ENCODE measurements around the gene MXI1.

Gene MXI1

GRCh38 chr10:110215286-110216170 lies 8.1 kb downstream of the MXI1 start:
- Mint-ChIP-seq H3K27me3 (peaks cover 0 to 6% of the 10 kb centered on the region in 2 donors), H3K36me3 (peaks cover 0 to 3% of the 10 kb centered on the region in 2 donors), H3K4me1 (peaks cover 19 to 21% of the 10 kb centered on the region in 2 donors), H3K27ac (no peak overlapping the region), H3K9me3 (no peaks in the 10 kb centered on the region), H3K4me3 (no peak overlapping the region)
- DNase-seq (no peak), ATAC-seq (replicated peaks) (no peak)

GRCh38 chr10:110216240-110216639 lies 8.8 kb downstream of the MXI1 start:
- no peaks in the 10 kb centered on the region for H3K36me3 Mint-ChIP-seq
- peaks cover 14 to 17% of the 10 kb centered on the region in 2 donors for H3K4me1 Mint-ChIP-seq
- H3K4me3 Mint-ChIP-seq, result no peak overlapping the region
- no peaks in the 10 kb centered on the region for H3K9me3 Mint-ChIP-seq
- no peak overlapping the region for H3K27ac Mint-ChIP-seq
- H3K27me3 Mint-ChIP-seq, result peaks cover 0 to 6% of the 10 kb centered on the region in 2 donors
- DNase-seq (no peak), ATAC-seq (replicated peaks) (no peak)

DNA sequence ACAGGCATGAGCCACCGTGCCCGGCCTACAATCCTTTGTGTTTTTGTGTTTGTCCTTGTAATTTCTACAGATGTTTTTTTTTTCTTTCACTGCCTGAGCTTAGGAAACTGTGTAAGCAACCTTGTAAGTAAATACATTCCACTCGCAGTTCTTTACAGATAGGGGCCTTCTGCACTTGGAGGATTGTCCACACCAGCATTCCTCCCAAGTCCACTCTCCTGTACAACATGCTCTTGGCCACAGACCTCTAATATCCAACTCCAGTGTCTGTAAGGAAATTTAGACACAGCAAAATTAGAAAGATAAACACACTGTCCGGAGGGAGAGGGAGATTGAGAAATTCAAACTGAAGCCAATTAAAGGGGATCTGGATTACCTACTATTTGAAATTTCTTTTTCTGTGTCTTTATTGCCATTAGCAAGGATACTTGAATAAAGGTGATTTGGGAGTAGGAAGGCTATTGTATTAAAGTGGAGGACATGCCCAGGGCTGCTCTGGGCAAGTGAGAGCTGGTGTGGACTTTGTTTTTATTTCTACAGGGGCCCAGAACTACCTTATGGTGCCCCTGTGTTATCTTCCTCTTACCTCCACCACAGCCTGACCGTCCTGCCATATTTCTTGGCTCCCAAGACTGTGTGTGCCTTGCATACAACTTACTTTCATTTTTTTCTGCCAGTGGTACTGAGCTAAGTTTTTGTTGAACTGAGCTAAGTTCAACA lies 9.7 kb downstream of the MXI1 start:
- Mint-ChIP-seq H3K9me3 (no peaks in the 10 kb centered on the region), H3K36me3 (no peaks in the 10 kb centered on the region), H3K27ac (no peak overlapping the region), H3K4me3 (no peak overlapping the region), H3K4me1 (peaks cover 13 to 14% of the 10 kb centered on the region in 2 donors), H3K27me3 (peaks cover 0 to 6% of the 10 kb centered on the region in 2 donors)
- ATAC-seq (replicated peaks), result no peak
- no peak for DNase-seq

DNA sequence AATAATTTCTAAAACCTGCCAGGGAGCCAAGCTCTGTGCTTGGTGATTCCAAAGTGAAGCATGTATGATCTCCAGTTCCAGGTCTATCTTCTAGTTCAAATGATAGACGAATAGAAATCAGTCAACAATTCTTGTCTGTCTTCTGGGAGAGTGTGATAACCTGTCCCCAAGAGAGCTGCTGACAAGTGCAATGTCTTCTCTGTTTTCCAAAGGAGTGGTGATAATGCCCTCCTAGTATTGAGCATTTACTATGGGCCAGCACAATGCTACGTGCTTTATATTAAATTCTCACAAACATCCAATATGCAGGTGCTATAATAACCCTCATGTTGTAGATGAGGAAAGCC lies 10.2 kb downstream of the MXI1 start:
- peaks cover 13 to 14% of the 10 kb centered on the region in 2 donors for H3K4me1 Mint-ChIP-seq
- ATAC-seq (replicated peaks) (no peak), DNase-seq (no peak)
- H3K9me3 Mint-ChIP-seq, result no peaks in the 10 kb centered on the region
- no peak overlapping the region for H3K4me3 Mint-ChIP-seq
- no peak overlapping the region for H3K27ac Mint-ChIP-seq
- H3K27me3 Mint-ChIP-seq, result peaks cover 0 to 6% of the 10 kb centered on the region in 2 donors
- no peaks in the 10 kb centered on the region for H3K36me3 Mint-ChIP-seq

GRCh38 chr10:110218632-110219031 lies 11.2 kb downstream of the MXI1 start:
- Mint-ChIP-seq H3K4me3 (no peak overlapping the region), H3K4me1 (peaks cover 15 to 18% of the 10 kb centered on the region in 2 donors), H3K9me3 (no peaks in the 10 kb centered on the region), H3K27me3 (no peaks in the 10 kb centered on the region), H3K27ac (no peak overlapping the region), H3K36me3 (no peaks in the 10 kb centered on the region)
- no peak for DNase-seq
- ATAC-seq (replicated peaks), result no peak

- no peaks in the 10 kb centered on the region for H3K9me3 Mint-ChIP-seq
- no peak for DNase-seq
- peaks cover 16 to 18% of the 10 kb centered on the region in 2 donors for H3K4me1 Mint-ChIP-seq
- H3K36me3 Mint-ChIP-seq, result no peaks in the 10 kb centered on the region
- ATAC-seq (replicated peaks), result no peak
- no peak overlapping the region for H3K27ac Mint-ChIP-seq
- H3K4me3 Mint-ChIP-seq, result no peak overlapping the region
- no peaks in the 10 kb centered on the region for H3K27me3 Mint-ChIP-seq
These were observed 12.5 kb downstream of the MXI1 start for GRCh38 chr10:110219884-110220283.

- no peak overlapping the region for H3K27ac Mint-ChIP-seq
- H3K27me3 Mint-ChIP-seq, result no peaks in the 10 kb centered on the region
These were observed 13.0 kb downstream of the MXI1 start for GRCh38 chr10:110220398-110220797.

DNA sequence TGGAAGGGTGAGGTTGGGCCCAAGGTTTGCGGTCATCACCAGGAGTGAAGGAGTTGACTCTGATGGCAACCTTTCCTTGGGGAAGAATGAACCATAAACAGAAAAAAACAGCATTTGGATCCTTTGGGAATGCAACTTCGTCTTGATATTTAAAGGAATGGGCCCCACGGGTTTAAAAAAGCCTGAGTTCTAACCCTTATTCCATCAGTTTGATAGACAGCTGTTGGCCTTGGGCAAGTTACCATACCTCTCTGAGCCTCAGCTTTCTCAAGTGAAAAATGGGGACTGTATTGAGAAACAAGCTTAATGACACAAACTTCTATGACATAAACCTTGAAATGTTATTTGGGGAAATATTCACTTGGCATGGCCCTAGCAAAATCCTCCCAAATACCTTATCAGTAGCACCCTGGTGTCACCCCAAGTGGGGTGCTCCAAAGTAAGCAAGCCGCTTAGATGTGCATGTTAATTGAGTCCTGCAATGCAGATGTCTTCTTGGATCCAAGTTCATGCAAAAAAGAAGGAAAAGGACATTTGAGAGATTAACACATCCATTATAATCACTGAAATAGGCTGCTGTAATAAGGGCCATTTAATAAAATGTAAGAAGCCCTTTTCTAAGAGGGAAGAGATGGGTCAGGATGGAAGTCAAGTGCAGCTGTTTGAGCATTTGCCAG lies 13.8 kb downstream of the MXI1 start:
- Mint-ChIP-seq H3K4me3 (peak overlapping the region; percentile 78 to 83), H3K27ac (no peak overlapping the region), H3K9me3 (no peaks in the 10 kb centered on the region), H3K27me3 (no peaks in the 10 kb centered on the region), H3K36me3 (no peaks in the 10 kb centered on the region), H3K4me1 (peaks cover 16 to 18% of the 10 kb centered on the region in 2 donors)
- no peak for ATAC-seq (replicated peaks)
- no peak for DNase-seq

More at GRCh38 chr10:110220398-110220797, 13.0 kb downstream of the MXI1 start:
- H3K36me3 Mint-ChIP-seq, result no peaks in the 10 kb centered on the region
- DNase-seq (no peak), ATAC-seq (replicated peaks) (no peak)
- no peak overlapping the region for H3K4me3 Mint-ChIP-seq
- no peaks in the 10 kb centered on the region for H3K9me3 Mint-ChIP-seq
- peaks cover 16 to 18% of the 10 kb centered on the region in 2 donors for H3K4me1 Mint-ChIP-seq

DNA sequence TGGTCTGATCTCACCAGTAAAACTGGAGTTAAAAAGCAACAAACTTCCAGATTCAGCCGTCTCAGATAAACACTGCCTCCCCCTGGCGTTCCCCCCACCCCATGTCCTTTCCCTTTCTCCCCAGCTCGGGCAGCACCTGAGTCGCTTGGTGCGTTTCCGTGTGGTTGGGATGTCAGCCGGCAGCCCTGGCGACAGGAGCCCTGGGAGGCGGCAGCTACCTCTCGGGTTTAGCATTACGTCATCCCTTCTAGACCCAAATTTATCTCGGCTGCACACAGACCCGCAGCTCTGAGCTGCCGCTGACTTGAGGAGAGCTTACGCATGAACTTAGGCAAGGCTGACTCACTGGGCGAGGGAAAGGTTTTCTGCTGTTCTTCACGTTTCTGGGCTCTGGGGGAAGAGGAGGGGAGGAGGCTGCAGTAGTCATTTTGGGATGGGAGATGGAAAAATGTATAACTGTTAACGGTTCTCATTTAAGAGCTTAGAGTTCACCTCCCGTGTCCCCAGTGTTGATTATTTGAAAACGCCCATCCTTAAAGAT lies 14.4 kb downstream of the MXI1 start:
- H3K27me3 Mint-ChIP-seq, result no peaks in the 10 kb centered on the region
- H3K36me3 Mint-ChIP-seq, result no peaks in the 10 kb centered on the region
- H3K4me1 Mint-ChIP-seq, result peaks cover 16 to 18% of the 10 kb centered on the region in 2 donors
- H3K9me3 Mint-ChIP-seq, result no peaks in the 10 kb centered on the region
- H3K4me3 Mint-ChIP-seq, result peak overlapping the region; percentile 78 to 83
- peak overlapping the region; percentile 85 for H3K27ac Mint-ChIP-seq
- DNase-seq, result peak; percentile 47
- peak; percentile 43 to 66 for ATAC-seq (replicated peaks)

DNA sequence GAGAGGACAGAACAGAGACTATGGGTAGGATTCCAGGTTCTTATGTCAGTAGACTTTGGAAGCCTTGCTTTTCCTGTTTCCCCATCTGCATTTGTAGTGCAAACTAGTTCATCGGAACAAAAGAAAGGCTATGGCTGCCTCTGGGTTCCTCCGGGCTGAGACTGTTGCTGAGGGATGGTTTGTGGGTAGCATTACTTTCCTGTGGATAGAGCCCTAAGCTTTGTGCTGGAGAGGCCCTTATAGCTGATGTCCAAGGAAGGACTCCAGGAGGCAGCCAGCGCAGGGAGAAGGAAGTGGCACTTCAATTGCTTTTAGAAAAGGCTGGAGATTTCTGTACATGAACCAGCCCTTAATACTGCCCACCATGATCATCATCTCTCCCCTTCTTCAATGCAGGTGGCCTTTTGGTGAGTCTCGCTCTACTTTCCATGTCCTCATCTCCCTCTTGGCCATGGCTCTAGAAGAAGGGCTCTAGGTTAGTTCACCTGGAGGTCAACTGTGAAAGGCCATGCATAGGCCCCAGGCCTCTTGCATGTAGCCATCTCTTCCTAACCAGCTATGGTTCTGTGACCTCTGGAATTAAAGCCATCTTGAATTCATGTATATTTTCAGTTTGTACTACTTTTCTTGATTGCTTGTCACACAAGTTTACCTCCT lies 15.4 kb downstream of the MXI1 start:
- Mint-ChIP-seq H3K36me3 (no peaks in the 10 kb centered on the region), H3K27ac (no peak overlapping the region), H3K4me3 (peak overlapping the region in 1 of 2 donors; percentile 83), H3K4me1 (peaks cover 19 to 23% of the 10 kb centered on the region in 2 donors), H3K9me3 (no peaks in the 10 kb centered on the region), H3K27me3 (no peaks in the 10 kb centered on the region)
- no peak for ATAC-seq (replicated peaks)
- DNase-seq, result no peak

DNA sequence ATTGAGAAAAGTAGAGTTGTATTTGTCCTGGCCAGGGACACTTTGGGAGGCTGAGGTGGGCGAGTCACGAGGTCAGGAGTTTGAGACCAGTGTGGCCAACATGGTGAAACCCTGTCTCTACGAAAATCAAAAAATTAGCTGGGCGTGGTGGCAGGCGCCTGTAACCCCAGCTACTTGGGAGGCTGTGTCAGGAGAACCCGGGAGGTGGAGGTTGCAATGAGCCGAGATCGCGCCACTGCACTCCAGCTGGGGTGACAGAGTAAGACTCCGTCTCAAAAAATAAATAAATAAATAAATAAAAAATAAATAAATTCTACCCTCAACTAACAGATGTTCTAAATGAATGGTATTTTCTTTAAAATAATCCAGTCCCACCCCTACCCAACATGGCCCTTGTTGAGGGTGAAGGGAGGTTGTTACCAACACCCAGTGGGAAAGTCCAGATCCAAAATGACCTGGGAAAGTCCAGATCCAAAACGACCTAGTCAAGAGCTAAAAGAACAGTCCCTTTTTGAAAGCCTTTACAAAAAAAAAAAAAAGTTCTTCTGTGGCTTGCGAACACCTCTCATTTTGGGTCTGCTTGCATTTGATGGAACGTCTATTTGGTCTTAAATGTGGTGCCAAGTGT lies 16.0 kb downstream of the MXI1 start:
- Mint-ChIP-seq H3K4me3 (no peak overlapping the region), H3K36me3 (peaks cover 0 to under 1% of the 10 kb centered on the region in 2 donors), H3K4me1 (peaks cover 21 to 30% of the 10 kb centered on the region in 2 donors), H3K9me3 (no peaks in the 10 kb centered on the region), H3K27me3 (no peaks in the 10 kb centered on the region), H3K27ac (no peak overlapping the region)
- DNase-seq (no peak), ATAC-seq (replicated peaks) (no peak)

GRCh38 chr10:110224992-110225391 lies 17.6 kb downstream of the MXI1 start:
- DNase-seq (no peak), ATAC-seq (replicated peaks) (no peak)
- Mint-ChIP-seq H3K36me3 (peaks cover 0 to 4% of the 10 kb centered on the region in 2 donors), H3K4me3 (peak overlapping the region; percentile 88 to 100), H3K27me3 (no peaks in the 10 kb centered on the region), H3K9me3 (no peaks in the 10 kb centered on the region), H3K4me1 (peaks cover 20 to 36% of the 10 kb centered on the region in 2 donors), H3K27ac (no peak overlapping the region)

GRCh38 chr10:110225441-110225755 lies 18.0 kb downstream of the MXI1 start:
- Mint-ChIP-seq H3K9me3 (no peaks in the 10 kb centered on the region), H3K36me3 (peaks cover 0 to 8% of the 10 kb centered on the region in 2 donors), H3K4me1 (peaks cover 20 to 36% of the 10 kb centered on the region in 2 donors), H3K27me3 (no peaks in the 10 kb centered on the region), H3K27ac (peak overlapping the region; percentile 91), H3K4me3 (peak overlapping the region; percentile 88 to 100)
- DNase-seq (no peak), ATAC-seq (replicated peaks) (no peak)

Data from stimulated activated naive B cell treated with anti-CD40 and anti-IgM and Interleukin-4, amounts not matched to agents 10 μg/mL and 1 μg/mL and 100 μg/mL, for 72 hours (primary cell).